ENCODE data around the gene TRIM24. TPM values are rescaled to one million over a fixed set of nuclear protein-coding genes. Genes with fewer than 3 reads are reported as not detected.
A peak's percentile ranks its signal among the peaks of the same experiment; 100 is the strongest.

TRIM24 gene
- total and polyA plus RNA-seq, 2 of the 13 experiments (the other 11 are each of a cell fraction or from before 2014, with no cell fraction given), result 100 to 106 TPM

DNA sequence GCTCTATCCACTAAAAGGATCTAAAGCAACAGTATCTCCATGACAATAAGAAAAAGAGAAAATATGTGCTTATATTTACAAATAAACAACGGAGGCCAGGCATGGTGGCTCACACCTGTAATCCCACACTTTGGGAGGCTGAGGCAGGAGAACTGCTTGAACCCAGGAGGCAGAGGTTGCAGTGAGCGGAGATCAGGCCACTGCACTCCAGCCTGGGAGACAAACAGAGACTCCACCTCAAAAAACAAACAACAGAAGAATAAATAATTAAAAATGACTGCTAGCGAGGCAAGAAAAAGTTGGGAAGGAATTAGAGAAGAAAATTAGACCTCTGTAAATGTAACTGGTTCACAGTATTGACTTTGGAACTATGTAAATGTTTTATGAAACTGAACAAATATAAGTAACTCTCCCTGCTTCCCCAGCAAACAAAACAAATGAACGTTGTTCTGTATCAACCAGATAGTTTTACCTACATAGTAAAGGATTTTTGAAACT lies 17.1 kb downstream of the TRIM24 start (continued):
- TF ChIP-seq, protein P1, sequence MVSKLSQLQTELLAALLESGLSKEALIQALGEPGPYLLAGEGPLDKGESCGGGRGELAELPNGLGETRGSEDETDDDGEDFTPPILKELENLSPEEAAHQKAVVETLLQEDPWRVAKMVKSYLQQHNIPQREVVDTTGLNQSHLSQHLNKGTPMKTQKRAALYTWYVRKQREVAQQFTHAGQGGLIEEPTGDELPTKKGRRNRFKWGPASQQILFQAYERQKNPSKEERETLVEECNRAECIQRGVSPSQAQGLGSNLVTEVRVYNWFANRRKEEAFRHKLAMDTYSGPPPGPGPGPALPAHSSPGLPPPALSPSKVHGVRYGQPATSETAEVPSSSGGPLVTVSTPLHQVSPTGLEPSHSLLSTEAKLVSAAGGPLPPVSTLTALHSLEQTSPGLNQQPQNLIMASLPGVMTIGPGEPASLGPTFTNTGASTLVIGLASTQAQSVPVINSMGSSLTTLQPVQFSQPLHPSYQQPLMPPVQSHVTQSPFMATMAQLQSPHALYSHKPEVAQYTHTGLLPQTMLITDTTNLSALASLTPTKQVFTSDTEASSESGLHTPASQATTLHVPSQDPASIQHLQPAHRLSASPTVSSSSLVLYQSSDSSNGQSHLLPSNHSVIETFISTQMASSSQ (IDR thresholded peaks at IDR 0.05; ENCODE audit: low read depth), result 0 out of 2 replicates have a peak, but pooled peaks have one; percentile 49
- TF ChIP-seq, protein P1 (CRISPR knock-in tag; IDR thresholded peaks at IDR 0.05; ENCODE audit: borderline replicate concordance), result peak; percentile 52; the same call in 1 of the 2 replicates
- TF ChIP-seq, protein P2, sequence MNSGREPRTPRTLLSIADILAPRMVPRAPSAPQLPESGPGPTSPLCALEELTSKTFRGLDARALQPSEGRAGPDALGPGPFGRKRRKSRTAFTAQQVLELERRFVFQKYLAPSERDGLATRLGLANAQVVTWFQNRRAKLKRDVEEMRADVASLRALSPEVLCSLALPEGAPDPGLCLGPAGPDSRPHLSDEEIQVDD (CRISPR knock-in tag; IDR thresholded peaks at IDR 0.05; ENCODE audit: borderline replicate concordance), result no peak
- TF ChIP-seq NR2F6 (IDR thresholded peaks at IDR 0.05) (peak; percentile 35; the same call in 1 of the 2 replicates), NR2F6 (CRISPR knock-in tag; IDR thresholded peaks at IDR 0.05) (no peak), SOX5 (CRISPR knock-in tag; IDR thresholded peaks at IDR 0.05; ENCODE audit: borderline replicate concordance) (peak; percentile 71; the same call in 1 of the 2 replicates), SP140L (CRISPR knock-in tag; IDR thresholded peaks at IDR 0.05; ENCODE audit: borderline replicate concordance) (no peak), RCOR2 (CRISPR knock-in tag; IDR thresholded peaks at IDR 0.05) (peak; percentile 93), MEIS2 (CRISPR knock-in tag; IDR thresholded peaks at IDR 0.05) (no peak), ZNF75D (CRISPR knock-in tag; IDR thresholded peaks at IDR 0.05; ENCODE audit: borderline replicate concordance) (no peak), SALL2 (CRISPR knock-in tag; IDR thresholded peaks at IDR 0.05) (no peak), ZNF709 (CRISPR knock-in tag; IDR thresholded peaks at IDR 0.05) (no peak), HMG20A (CRISPR knock-in tag; IDR thresholded peaks at IDR 0.05; ENCODE audit: borderline replicate concordance) (peak; percentile 71; the same call in 1 of the 2 replicates)
- TF ChIP-seq, protein P3, sequence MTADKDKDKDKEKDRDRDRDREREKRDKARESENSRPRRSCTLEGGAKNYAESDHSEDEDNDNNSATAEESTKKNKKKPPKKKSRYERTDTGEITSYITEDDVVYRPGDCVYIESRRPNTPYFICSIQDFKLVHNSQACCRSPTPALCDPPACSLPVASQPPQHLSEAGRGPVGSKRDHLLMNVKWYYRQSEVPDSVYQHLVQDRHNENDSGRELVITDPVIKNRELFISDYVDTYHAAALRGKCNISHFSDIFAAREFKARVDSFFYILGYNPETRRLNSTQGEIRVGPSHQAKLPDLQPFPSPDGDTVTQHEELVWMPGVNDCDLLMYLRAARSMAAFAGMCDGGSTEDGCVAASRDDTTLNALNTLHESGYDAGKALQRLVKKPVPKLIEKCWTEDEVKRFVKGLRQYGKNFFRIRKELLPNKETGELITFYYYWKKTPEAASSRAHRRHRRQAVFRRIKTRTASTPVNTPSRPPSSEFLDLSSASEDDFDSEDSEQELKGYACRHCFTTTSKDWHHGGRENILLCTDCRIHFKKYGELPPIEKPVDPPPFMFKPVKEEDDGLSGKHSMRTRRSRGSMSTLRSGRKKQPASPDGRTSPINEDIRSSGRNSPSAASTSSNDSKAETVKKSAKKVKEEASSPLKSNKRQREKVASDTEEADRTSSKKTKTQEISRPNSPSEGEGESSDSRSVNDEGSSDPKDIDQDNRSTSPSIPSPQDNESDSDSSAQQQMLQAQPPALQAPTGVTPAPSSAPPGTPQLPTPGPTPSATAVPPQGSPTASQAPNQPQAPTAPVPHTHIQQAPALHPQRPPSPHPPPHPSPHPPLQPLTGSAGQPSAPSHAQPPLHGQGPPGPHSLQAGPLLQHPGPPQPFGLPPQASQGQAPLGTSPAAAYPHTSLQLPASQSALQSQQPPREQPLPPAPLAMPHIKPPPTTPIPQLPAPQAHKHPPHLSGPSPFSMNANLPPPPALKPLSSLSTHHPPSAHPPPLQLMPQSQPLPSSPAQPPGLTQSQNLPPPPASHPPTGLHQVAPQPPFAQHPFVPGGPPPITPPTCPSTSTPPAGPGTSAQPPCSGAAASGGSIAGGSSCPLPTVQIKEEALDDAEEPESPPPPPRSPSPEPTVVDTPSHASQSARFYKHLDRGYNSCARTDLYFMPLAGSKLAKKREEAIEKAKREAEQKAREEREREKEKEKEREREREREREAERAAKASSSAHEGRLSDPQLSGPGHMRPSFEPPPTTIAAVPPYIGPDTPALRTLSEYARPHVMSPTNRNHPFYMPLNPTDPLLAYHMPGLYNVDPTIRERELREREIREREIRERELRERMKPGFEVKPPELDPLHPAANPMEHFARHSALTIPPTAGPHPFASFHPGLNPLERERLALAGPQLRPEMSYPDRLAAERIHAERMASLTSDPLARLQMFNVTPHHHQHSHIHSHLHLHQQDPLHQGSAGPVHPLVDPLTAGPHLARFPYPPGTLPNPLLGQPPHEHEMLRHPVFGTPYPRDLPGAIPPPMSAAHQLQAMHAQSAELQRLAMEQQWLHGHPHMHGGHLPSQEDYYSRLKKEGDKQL (CRISPR knock-in tag; IDR thresholded peaks at IDR 0.05; ENCODE audit: low read depth), result 0 out of 2 replicates have a peak, but pooled peaks have one; percentile 32
- TF ChIP-seq, protein P4, sequence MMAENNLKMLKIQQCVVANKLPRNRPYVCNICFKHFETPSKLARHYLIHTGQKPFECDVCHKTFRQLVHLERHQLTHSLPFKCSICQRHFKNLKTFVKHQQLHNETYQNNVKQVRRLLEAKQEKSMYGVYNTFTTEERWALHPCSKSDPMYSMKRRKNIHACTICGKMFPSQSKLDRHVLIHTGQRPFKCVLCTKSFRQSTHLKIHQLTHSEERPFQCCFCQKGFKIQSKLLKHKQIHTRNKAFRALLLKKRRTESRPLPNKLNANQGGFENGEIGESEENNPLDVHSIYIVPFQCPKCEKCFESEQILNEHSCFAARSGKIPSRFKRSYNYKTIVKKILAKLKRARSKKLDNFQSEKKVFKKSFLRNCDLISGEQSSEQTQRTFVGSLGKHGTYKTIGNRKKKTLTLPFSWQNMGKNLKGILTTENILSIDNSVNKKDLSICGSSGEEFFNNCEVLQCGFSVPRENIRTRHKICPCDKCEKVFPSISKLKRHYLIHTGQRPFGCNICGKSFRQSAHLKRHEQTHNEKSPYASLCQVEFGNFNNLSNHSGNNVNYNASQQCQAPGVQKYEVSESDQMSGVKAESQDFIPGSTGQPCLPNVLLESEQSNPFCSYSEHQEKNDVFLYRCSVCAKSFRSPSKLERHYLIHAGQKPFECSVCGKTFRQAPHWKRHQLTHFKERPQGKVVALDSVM (CRISPR knock-in tag; IDR thresholded peaks at IDR 0.05), result peak; percentile 99
- TF ChIP-seq, protein P5, sequence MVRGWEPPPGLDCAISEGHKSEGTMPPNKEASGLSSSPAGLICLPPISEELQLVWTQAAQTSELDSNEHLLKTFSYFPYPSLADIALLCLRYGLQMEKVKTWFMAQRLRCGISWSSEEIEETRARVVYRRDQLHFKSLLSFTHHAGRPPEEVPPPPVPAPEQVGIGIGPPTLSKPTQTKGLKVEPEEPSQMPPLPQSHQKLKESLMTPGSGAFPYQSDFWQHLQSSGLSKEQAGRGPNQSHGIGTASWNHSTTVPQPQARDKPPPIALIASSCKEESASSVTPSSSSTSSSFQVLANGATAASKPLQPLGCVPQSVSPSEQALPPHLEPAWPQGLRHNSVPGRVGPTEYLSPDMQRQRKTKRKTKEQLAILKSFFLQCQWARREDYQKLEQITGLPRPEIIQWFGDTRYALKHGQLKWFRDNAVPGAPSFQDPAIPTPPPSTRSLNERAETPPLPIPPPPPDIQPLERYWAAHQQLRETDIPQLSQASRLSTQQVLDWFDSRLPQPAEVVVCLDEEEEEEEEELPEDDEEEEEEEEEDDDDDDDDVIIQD (CRISPR knock-in tag; IDR thresholded peaks at IDR 0.05; ENCODE audit: low read depth), result peak; percentile 40; the same call in 1 of the 2 replicates
